T-helper 2 cell (primary cell): ENCODE data around the gene ING5.

ENCODE experiments used
- DNase-seq, 5 experiments: peaks; one replicate each; pipeline versions ENCODE4 v3.0.0 to v3.0.0-alpha.2; 2012 to 2022

The ING5 gene

DNA sequence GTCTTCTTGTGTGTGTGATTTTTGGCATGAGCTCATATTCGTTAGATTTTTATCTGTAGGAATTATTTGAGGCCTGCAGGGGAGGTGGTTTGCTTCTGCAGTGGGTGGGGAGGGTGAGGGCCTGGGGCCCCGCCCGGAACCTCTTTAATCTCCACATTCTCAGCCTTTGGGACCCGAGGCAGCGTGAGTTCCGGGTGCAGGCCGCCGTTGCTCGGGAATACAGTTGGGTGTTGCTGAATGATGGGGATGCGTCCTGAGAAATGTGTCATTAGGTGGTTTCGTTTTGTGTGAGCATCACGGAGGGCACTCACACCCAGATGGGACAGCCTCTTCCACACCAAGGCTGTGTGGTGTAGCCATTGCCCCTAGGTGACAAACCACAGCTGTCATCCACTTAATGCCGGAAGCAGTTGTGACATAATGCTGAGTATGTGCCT lies 61.1 kb downstream of the ING5 start:
- peak in 2 of 5 experiments; percentile 85 to 95 for DNase-seq

DNA sequence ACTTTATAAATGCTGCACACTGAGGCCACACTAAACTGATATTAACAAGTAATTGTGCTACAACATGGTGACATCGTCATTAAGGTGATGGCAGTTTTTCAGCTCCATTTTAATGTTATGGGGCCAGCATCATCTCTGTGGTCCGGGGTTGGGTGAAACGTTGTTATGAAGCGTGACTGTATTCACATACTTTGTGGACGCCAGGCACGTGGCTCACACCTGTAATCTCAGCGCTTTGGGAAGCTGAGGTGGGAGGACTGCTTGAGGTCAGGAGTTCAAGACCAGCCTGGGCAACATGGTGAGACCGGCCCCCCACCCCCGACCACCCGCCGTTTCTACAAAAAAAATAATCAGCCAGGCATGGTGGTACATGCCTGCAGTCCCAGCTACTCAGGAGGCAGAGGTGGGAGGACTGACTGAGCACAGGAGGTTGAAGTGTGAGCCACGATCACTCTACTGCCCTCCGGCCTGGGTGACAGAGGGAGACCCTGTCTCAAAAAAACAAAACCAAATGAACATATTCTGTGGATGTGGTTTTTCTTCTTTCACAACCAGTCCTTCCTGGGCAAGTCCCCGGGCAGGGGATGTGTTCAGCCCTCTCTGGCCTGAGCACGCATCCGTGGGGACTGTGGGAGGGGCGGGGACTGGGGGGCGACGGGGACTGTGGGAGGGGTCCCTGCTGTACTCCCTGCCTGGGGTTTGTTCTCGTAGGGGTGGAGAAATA lies 61.9 kb downstream of the ING5 start:
- DNase-seq = peak in 1 of 5 experiments; percentile 50

GRCh38 chr2:241764275-241765241 lies 62.7 kb downstream of the ING5 start:
- DNase-seq = no peak

GRCh38 chr2:241767464-241768250 lies 65.8 kb downstream of the ING5 start:
- no peak for DNase-seq

DNA sequence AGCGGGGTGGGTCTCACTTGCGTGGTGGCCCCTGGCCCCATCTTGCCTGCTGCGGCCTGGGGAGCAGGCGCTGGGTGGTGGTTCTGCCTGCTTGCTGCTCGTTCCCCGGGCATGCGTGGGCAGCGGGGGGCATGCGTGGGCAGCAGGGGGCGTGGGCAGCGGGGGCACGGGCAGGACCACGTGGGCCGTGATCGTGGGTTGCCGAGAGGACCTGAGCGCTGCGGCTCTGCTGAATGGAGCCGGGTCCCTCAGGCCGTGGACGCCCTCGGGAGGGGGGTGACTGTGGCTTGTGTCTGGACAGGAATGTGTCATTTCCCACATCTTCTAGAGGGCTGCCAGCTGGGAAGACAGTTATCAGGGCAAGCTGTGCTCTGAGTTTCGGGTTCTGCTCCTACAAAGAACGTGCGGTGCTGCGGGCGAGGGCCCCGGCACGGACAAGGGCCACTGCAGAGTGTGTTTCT lies 66.4 kb downstream of the ING5 start:
- DNase-seq = no peak

DNA sequence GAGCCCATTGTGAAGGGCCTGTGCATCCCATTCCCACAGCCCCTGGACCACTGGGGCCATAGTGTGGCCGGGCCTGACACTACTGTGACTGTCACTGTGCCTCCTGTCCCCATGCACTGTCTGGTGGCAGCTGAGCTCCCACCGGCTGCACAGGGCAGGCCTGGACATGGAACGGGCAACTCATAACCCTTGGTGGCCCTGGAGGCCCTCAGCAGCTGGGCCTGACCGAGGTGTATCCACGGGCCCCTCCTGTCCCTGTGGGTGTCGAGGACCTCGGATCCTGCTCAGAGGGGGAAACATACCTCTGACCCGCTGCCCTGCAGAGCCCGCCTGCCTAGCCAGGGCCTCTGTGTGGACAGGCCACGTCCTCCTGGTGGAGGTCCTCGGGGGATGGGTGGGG lies 67.0 kb downstream of the ING5 start:
- no peak for DNase-seq

GRCh38 chr2:241769819-241770184 lies 68.0 kb downstream of the ING5 start:
- DNase-seq = no peak

DNA sequence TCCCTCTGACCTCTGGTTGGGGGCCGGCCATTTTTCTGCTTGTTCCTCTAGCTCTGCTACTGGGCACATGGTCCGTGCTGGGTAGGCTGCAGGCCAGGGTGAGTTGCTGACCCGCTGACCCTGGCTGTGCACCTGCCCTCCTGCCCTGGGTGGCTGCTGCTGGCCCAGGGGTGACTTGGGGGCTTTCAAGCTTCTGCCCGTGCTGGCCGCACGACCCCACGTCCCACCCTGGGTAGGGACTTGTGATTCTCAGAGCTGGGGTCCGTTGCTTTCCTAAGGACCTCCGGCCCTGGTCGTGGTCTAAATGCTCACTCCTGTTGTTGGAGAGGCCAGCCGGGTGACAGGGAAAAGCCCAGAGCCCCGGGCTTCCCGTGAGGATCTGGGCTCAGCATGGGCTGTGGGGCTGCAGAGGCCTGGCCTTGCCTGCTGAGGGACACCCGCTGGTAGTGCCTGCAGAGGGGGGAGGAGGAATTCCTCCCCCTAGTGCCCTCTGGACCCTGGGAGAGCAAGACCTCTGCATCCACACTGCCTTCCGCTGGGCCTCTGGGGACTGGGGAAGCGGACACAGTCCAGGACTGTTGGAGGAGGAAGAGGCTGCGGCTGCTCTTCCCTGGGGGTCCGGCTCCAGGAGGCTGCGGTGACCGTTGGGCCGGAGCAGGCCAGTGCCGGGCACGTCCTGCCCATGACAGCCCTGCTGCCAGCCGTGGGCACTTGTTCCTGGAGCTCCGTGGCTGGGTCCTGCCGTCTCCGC lies 68.5 kb downstream of the ING5 start:
- DNase-seq = no peak

- no peak for DNase-seq
Measured at GRCh38 chr2:241770936-241771285, 69.1 kb downstream of the ING5 start.

- DNase-seq = no peak
Measured at GRCh38 chr2:241771286-241772062, 69.6 kb downstream of the ING5 start.

GRCh38 chr2:241772063-241772499 lies 70.2 kb downstream of the ING5 start:
- peak in 2 of 5 experiments; percentile 47 to 79 for DNase-seq

DNA sequence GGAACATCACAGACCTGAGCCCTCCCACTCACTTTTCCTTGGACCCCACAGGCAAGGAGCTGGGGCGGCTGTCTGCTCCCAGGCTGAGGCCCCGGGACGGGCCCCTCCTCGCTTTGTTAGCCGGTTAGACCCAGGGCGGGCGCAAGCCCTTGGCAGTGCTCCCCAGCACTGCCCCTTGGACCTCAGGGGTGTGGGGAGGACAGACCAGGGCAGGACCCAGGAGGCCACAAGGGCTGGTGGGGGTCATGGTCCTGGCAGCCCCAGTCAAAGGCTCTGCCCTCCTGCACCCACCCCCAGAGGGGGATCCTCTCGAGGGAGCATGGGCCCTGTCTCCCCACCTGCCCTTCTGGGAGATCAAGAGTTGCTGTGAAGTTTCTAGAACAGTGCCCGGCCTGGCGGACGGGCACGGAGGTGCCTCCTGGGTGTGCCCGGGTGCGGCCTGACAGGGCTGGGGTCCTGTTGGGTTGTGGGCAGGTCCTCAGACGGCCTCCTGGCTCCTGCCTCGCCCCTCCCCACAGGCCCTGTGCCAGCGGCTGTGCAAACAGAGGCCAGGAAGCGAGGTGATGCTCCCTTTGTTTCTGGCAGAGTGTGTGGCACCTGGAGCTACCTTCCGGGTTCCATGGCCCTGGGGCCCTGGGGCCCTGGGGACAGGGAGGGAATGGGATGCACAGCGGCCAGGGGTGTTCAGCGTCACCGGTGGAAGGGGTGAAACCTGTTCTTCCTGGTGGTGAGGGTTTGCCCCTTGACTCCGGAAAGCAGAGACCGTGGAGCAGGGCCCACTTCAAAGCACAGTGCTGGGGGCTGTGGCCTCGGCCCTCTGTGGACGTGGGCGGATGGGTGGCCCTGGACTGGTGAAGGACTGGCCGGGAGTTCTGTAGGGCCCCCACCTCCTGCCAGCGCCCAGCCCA lies 71.9 kb downstream of the ING5 start:
- no peak for DNase-seq

GRCh38 chr2:241774419-241775222 lies 72.8 kb downstream of the ING5 start:
- no peak for DNase-seq

- no peak for DNase-seq
Measured at GRCh38 chr2:241775223-241776177, 73.7 kb downstream of the ING5 start.

DNA sequence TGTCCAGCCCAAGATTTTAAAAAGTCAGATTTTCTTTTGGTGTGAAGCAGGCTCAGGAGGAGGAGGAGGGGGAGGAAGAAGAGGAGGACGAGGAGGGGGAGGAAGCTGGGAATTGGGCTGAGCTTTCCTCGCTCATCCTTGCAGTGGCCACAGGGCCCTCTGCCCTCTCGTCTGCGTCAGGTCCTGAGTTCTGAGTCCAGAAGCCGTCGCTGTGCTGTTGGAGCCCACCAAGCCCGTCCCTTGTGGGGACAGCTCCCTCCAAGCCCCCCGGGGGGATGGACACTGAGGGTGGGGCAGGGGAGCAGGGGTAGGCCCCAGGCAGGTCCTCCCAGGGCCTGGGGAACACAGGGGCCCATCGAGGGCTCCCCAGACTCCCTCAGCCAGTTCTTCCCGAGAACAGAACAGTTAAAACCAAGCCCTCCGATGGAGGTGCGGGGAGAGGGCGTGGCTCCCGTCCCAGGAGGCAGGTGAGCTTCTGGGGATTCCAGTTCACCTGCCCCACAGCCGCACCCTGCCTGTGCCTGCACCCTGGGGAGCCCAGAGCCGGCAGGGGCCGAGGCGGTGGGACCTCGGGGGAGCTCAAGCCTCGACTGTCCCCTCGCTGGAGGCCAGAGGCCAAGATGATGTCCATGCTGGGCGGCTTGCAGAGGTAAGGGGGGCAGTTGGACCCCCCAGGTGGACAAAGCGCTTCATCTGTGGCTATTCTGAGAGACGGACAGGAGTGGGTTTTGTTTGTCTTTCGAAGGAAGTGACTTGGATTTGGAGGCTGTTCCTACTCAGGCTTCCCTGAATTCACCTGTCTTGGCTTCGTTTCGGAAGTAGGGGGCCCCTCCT lies 74.7 kb downstream of the ING5 start, which contains the start of gene GAL3ST2:
Gene GAL3ST2 (plus strand): TSS at position 487 of the 834 bp plus-strand sequence. CDS start 134 bp downstream, at position 621.
- no peak for DNase-seq

- no peak for DNase-seq
Measured at GRCh38 chr2:241777170-241777685, 75.4 kb downstream of the ING5 start.
